Calu3 (cell line): ENCODE data around the gene EYS. TPM values are rescaled to one million over a fixed set of nuclear protein-coding genes. Genes with fewer than 3 reads are reported as not detected.

ENCODE experiments used
- BruUV-seq: library from RNA; stranded (reverse); fragments of 400-500 nt; replicated peaks from 2 replicates; lab custom pipeline; 2021; lab: Mats Ljungman, UMichigan
- CTCF ChIA-PET: fragments of 300-600 bp; sonication (Branson Sonifier 250); formaldehyde crosslinking; loops from one replicate; lab custom pipeline; 2022; ENCODE audit warnings: antibody characterized with exemption; lab: Charles Lee
- DNase-seq: peaks from one replicate; pipeline ENCODE4 v3.0.0; 2022
- H3K27ac Mint-ChIP-seq: one replicate; pipeline ENCODE4 v1.8.0; 2022; ENCODE audit warnings: mixed read lengths; ENCODE audit not compliant: unreplicated experiment
- H3K27me3 Mint-ChIP-seq: one replicate; pipeline ENCODE4 v1.8.0; 2022; ENCODE audit warnings: mixed read lengths; ENCODE audit not compliant: unreplicated experiment
- H3K36me3 Mint-ChIP-seq: one replicate; pipeline ENCODE4 v1.8.0; 2022; ENCODE audit warnings: mild to moderate bottlenecking, moderate library complexity, mixed read lengths; ENCODE audit not compliant: insufficient read depth, unreplicated experiment
- H3K4me1 Mint-ChIP-seq: one replicate; pipeline ENCODE4 v1.8.0; 2022; ENCODE audit warnings: mild to moderate bottlenecking, low read depth, mixed read lengths; ENCODE audit not compliant: unreplicated experiment
- H3K4me3 Mint-ChIP-seq: one replicate; pipeline ENCODE4 v1.8.0; 2022; ENCODE audit warnings: mild to moderate bottlenecking, low read depth, moderate library complexity, mixed read lengths; ENCODE audit not compliant: unreplicated experiment
- H3K9me3 Mint-ChIP-seq: one replicate; pipeline ENCODE4 v1.8.0; 2022; ENCODE audit warnings: low read depth, mixed read lengths; ENCODE audit not compliant: unreplicated experiment
- intact Hi-C: fragments of 100-400 bp; cut with micrococcal nuclease; formaldehyde crosslinking; loops from one replicate; pipeline ENCODE4 v1.10.0; 2022; ENCODE audit not compliant: unreplicated experiment
- total RNA-seq: library from RNA; stranded (reverse); gene quantifications from 2 replicates; pipeline ENCODE4 v1.2.3, GENCODE V29; 2022
- TF ChIP-seq, protein P1 (sequence below): fragments of 200-600 bp; IDR thresholded peaks from one replicate; pipeline ENCODE4 v1.8.0; 2022; ENCODE audit warnings: antibody characterized with exemption; ENCODE audit not compliant: unreplicated experiment

EYS gene
- total RNA-seq, 1 experiment from 2014 or later = not detected

DNA sequence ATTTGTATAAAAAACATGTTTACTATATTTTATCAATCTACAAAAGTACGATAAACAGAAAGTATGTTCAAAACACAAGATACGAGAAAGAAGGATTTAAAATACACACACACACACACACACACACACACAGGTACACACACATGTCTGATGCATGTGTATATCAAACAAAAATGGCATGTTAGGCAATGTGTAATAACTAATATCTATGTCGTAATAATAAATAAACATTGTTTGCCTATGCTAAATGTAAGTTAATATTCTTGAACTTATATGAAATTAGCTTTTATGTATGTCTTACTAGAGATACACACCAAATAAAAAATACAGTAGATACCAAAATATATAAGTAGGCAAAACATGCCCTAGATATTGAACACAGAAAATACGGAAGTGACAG is 894.9 kb downstream of the EYS start:
- H3K27me3 Mint-ChIP-seq = no peaks in the 10 kb centered on the region
- intact Hi-C loops = no loop called here
- CTCF ChIA-PET = no interaction called here
- H3K4me1 Mint-ChIP-seq = no peaks in the 10 kb centered on the region
- no peak overlapping the region for H3K27ac Mint-ChIP-seq
- H3K4me3 Mint-ChIP-seq = no peak overlapping the region
- TF ChIP-seq, protein P1, sequence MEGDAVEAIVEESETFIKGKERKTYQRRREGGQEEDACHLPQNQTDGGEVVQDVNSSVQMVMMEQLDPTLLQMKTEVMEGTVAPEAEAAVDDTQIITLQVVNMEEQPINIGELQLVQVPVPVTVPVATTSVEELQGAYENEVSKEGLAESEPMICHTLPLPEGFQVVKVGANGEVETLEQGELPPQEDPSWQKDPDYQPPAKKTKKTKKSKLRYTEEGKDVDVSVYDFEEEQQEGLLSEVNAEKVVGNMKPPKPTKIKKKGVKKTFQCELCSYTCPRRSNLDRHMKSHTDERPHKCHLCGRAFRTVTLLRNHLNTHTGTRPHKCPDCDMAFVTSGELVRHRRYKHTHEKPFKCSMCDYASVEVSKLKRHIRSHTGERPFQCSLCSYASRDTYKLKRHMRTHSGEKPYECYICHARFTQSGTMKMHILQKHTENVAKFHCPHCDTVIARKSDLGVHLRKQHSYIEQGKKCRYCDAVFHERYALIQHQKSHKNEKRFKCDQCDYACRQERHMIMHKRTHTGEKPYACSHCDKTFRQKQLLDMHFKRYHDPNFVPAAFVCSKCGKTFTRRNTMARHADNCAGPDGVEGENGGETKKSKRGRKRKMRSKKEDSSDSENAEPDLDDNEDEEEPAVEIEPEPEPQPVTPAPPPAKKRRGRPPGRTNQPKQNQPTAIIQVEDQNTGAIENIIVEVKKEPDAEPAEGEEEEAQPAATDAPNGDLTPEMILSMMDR = no peak
- H3K36me3 Mint-ChIP-seq = no peaks in the 10 kb centered on the region
- BruUV-seq = no TSS peak
- DNase-seq = no peak
- H3K9me3 Mint-ChIP-seq = peaks cover 7% of the 10 kb centered on the region

DNA sequence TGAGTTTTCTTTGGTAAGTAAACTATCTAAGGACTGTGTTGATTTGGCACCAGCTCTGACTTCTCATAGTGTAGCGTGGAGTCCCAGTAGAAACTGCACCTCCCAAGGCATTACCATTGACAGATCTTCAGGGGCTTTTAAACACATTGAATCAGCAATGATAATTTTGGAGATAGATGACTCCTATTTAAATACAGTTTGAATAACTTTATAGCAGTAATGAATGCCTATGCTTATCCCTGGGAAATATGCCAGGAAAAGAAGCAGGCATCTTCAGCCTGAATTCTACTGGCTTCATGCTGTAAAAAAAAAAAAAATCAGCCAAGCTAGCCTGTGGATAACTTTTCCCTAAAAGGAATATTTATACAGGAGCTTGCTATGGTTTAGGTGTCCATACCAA is 895.9 kb downstream of the EYS start:
- no peak overlapping the region for H3K27ac Mint-ChIP-seq
- H3K9me3 Mint-ChIP-seq = peaks cover 5% of the 10 kb centered on the region
- no peaks in the 10 kb centered on the region for H3K4me1 Mint-ChIP-seq
- intact Hi-C loops = no loop called here
- TF ChIP-seq, protein P1 = no peak
- CTCF ChIA-PET = interaction anchor here (0.6 kb wide), 1 partner anchor 8 kb away, joined by 3 read pairs; no protein-coding TSS in a partner anchor
- BruUV-seq = no TSS peak
- no peak for DNase-seq
- H3K27me3 Mint-ChIP-seq = no peaks in the 10 kb centered on the region
- no peaks in the 10 kb centered on the region for H3K36me3 Mint-ChIP-seq
- no peak overlapping the region for H3K4me3 Mint-ChIP-seq

DNA sequence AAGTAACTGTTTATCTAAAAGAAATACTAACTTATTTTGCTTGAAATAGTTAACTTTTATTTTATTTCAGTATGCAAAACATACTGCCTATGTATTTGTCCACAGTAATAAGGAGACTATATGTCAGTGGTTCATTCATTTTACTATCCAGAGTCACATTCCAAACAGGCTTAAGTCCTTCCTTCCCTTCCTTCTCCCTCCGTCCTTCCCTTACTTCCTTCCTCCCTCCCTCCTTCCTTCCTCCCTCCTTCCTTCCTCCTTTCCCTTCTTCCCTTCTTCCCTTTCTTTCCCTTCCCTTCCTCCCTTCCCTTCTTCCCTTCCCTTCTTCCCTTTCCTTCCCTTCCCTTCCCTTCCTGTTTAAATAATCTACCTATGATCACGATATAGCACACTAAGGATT is 899.2 kb downstream of the EYS start:
- intact Hi-C loops = no loop called here
- CTCF ChIA-PET = no interaction called here
- no peaks in the 10 kb centered on the region for H3K4me1 Mint-ChIP-seq
- H3K27ac Mint-ChIP-seq = no peak overlapping the region
- peaks cover 5% of the 10 kb centered on the region for H3K9me3 Mint-ChIP-seq
- no peaks in the 10 kb centered on the region for H3K27me3 Mint-ChIP-seq
- no TSS peak for BruUV-seq
- no peaks in the 10 kb centered on the region for H3K36me3 Mint-ChIP-seq
- H3K4me3 Mint-ChIP-seq = no peak overlapping the region
- no peak for DNase-seq
- TF ChIP-seq, protein P1 = no peak

DNA sequence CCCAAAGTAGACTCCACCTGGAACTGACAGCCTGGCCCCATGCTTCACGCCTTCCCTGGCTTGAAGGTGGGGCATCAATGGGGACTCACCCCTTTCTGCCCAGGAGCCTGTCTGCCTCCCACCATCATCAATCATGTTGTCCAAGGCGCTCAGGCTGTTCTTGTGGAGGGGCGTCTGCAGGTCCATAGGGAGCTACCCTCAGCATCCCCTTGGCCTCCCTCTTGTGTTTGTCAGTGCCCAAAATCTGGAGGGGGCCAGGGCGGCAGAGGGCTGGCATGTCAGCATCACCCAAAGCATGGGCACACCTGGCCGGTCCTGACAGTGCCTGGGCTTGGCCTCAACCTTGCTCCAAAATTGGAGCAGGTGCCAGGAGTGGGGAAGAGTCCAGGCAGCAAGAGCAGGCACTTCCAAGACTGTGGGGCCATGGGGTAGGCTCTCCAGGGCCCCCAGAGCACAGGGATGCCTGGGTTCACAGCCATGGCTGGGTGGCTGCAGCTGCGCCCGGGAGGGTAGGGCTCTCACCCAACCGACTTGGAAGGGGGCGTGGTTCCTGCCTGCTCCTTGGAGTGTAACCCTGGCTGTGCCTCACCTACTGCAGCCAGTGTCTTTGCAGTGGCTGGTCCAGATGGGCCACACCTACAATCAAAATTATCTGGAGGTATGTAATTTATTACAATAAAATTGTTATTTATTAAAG is 903.4 kb downstream of the EYS start:
- CTCF ChIA-PET = interaction anchor here (0.7 kb wide), 1 partner anchor 8 kb away, joined by 3 read pairs; no protein-coding TSS in a partner anchor

More for the DNA sequence above, 903.4 kb downstream of the EYS start:
- Mint-ChIP-seq H3K9me3 (peaks cover 3% of the 10 kb centered on the region), H3K27me3 (no peaks in the 10 kb centered on the region), H3K4me1 (no peaks in the 10 kb centered on the region), H3K27ac (no peak overlapping the region), H3K4me3 (no peak overlapping the region), H3K36me3 (no peaks in the 10 kb centered on the region)
- TF ChIP-seq, protein P1 = no peak
- intact Hi-C loops = no loop called here
- DNase-seq = no peak
- BruUV-seq = no TSS peak
